Body of pancreas (tissue), 4 donors: ENCODE measurements around the gene SUGCT. TPM values are rescaled to one million over a fixed set of nuclear protein-coding genes. Genes with fewer than 3 reads are reported as not detected.

Experiments used
- ATAC-seq: fragments of 150-250 bp; one replicate; pipeline ENCODE4 v1.9.1; 2016
- DNase-seq, 4 donors: peaks; one replicate each; pipeline ENCODE4 v3.0.0-alpha.2; 2019
- H3K27ac ChIP-seq, 4 donors: fragments of 200-600 bp; sonication (generic); 1 replicate in 3 of 4; 2 replicates in 1 of 4; pipeline versions ENCODE4 v1.5.1 to v1.6.1; 2016 to 2019; ENCODE audit warnings: mild to moderate bottlenecking in 1 of 4, mixed read lengths in 1 of 4, moderate library complexity in 1 of 4
- H3K27me3 ChIP-seq, 2 donors: fragments of 200-600 bp; sonication (generic); one replicate each; pipeline ENCODE4 v1.6.0; 2016; ENCODE audit warnings: mild to moderate bottlenecking in 1 of 2
- H3K36me3 ChIP-seq, 2 donors: fragments of 200-600 bp; sonication (generic); replicated peaks in 1 of 2; 2 replicates each; pipeline ENCODE4 v1.5.1; 2016; ENCODE audit warnings: low read depth in 2 of 2; ENCODE audit not compliant: insufficient read depth in 1 of 2
- H3K4me1 ChIP-seq: fragments of 200-600 bp; sonication (generic); one replicate; pipeline ENCODE4 v1.6.0; 2016
- H3K4me3 ChIP-seq, 2 donors: fragments of 200-600 bp; sonication (generic); 1 replicate in 1 of 2; 2 replicates in 1 of 2; pipeline ENCODE4 v1.5.1; 2016 to 2019
- H3K9me3 ChIP-seq, 3 donors: fragments of 200-600 bp; sonication (generic); 1 replicate in 2 of 3; 2 replicates in 1 of 3; pipeline ENCODE4 v1.5.1; 2016
- POLR2A ChIP-seq, 3 donors: fragments of 450-650 bp; IDR thresholded peaks; one replicate each; pipeline ENCODE4 v1.6.1; 2016; ENCODE audit warnings: antibody characterized with exemption in 3 of 3, mild to moderate bottlenecking in 2 of 3
- WGBS, 2 donors: methylation state at CpG; one replicate each; pipeline ENCODE4 v1.1.5; 2017; 5-methylcytosine and 5-hydroxymethylcytosine counted together
- intact Hi-C: fragments of 100-400 bp; cut with DNase I; formaldehyde crosslinking; loops from one replicate; pipeline ENCODE4 v1.15.1; 2023
- total RNA-seq, 2 donors: library from RNA; depleted of rRNA; stranded (reverse); fragments of >200 nt; gene quantifications; one replicate each; pipeline ENCODE4 v1.1.0, GENCODE V29; 2016
- TF ChIP-seq, protein P1 (sequence below), 7 experiments: fragments of 450-650 bp in 4 of 7; fragments of 200-600 bp in 3 of 7; sonication (generic) in 3 of 7; IDR thresholded peaks; one replicate each; pipeline ENCODE4 v1.5.1; 2016 to 2019; ENCODE audit warnings: antibody characterized with exemption in 7 of 7

SUGCT gene
- total RNA-seq, 2 donors from 2014 or later = 0.78 to 1.3 TPM

DNA sequence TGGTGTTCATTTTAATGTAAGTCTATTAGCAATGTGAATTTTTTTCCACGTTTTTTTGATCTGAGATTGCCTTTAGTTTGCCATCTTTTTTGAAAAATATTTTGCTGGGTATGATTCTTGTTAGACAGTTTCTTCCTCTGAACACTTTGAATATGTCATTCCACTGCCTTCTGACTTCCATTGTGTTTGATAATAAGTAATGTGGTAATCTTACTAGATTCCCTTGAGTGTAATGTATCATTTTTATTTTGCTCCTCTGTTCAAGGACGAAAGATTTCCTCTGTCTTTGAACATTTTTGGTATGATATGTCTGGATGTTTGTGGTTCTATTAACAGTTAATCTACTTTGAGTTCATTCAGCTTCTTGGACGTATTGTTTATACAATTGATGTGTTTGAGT lies 371.4 kb downstream of the SUGCT start:
- H3K27me3 ChIP-seq = no peaks in the 10 kb centered on the region
- WGBS, 2 donors = 50 to 58% methylated on average over 3 of the region's 3 CpGs
- H3K27ac ChIP-seq = no peak overlapping the region
- H3K4me3 ChIP-seq = no peak overlapping the region
- no peaks in the 10 kb centered on the region for H3K4me1 ChIP-seq
- DNase-seq (no peak), ATAC-seq (no peak)
- no peaks in the 10 kb centered on the region for H3K36me3 ChIP-seq
- TF ChIP-seq, protein P1, sequence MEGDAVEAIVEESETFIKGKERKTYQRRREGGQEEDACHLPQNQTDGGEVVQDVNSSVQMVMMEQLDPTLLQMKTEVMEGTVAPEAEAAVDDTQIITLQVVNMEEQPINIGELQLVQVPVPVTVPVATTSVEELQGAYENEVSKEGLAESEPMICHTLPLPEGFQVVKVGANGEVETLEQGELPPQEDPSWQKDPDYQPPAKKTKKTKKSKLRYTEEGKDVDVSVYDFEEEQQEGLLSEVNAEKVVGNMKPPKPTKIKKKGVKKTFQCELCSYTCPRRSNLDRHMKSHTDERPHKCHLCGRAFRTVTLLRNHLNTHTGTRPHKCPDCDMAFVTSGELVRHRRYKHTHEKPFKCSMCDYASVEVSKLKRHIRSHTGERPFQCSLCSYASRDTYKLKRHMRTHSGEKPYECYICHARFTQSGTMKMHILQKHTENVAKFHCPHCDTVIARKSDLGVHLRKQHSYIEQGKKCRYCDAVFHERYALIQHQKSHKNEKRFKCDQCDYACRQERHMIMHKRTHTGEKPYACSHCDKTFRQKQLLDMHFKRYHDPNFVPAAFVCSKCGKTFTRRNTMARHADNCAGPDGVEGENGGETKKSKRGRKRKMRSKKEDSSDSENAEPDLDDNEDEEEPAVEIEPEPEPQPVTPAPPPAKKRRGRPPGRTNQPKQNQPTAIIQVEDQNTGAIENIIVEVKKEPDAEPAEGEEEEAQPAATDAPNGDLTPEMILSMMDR (IDR thresholded peaks at IDR 0.05) = no peak
- TF ChIP-seq POLR2A (IDR thresholded peaks at IDR 0.05) = no peak
- H3K9me3 ChIP-seq = no peaks in the 10 kb centered on the region
- intact Hi-C loops = no loop called here

GRCh38 chr7:40507166-40507565 lies 372.4 kb downstream of the SUGCT start:
- Histone ChIP-seq H3K36me3 (no peaks in the 10 kb centered on the region), H3K4me3 (no peak overlapping the region), H3K9me3 (no peaks in the 10 kb centered on the region), H3K4me1 (no peaks in the 10 kb centered on the region), H3K27me3 (no peaks in the 10 kb centered on the region), H3K27ac (no peak overlapping the region)
- no peak for DNase-seq
- intact Hi-C loops = no loop called here
- no peak for ATAC-seq
- 70 to 71% methylated on average over 6 of the region's 6 CpGs for WGBS, 2 donors
- TF ChIP-seq, protein P1 (IDR thresholded peaks at IDR 0.05) = no peak
- TF ChIP-seq POLR2A (IDR thresholded peaks at IDR 0.05) = no peak

DNA sequence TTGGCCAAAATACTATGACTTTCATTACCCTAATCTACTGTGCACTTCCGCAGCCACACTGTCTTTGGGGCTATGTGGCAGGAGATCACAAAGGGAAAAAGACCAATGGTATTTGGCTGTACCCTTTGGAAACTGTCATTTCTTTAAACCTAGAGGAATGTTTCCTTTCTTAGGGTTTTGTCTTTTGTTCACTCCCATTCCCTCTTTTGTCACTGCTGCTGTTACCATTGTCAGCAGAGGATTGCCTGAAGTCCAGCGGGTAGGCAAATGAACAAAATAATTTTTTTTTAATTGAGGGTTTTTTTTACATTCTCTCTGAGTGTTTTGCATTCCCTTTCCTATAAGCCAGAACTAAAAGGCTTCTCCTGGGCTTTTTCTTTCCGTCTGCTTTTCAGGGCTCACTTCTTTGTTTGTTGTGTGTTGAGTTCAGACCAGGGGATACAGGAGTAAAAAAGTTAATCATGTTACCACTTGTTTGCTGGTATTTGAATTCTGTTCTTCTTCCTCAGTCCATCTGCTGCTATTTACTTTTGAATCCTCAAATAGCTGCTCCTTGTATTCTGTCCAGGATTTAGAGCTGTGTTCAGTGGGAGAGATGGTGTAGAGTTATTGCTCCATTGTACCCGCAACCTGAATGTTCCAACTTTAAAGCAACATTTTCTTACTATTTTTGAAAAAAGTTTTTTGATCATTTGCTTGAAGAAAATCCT lies 374.6 kb downstream of the SUGCT start:
- intact Hi-C loops = no loop called here
- WGBS, 2 donors = 87 to 88% methylated on average over 4 of the region's 4 CpGs
- H3K4me3 ChIP-seq = no peak overlapping the region

DNA sequence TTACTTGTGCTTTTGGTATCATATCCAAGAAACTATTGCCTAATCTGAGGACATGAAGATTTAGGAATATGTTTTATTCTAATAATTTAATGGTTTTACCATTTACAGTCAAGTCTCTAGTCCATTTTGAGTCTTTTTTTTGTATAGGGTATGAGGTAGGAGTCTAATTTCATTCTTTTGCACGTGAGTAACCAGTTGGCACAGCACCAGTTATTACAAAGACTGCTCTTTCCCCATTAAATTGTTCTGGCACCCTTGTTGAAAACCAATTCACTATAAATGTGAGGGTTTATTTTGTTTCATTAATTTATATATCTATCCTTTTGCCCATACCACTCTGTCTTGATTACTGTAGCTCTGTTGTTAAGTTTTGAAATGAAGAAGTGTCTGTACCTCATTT lies 381.6 kb downstream of the SUGCT start:
- no peak for DNase-seq
- intact Hi-C loops = no loop called here
- TF ChIP-seq POLR2A (IDR thresholded peaks at IDR 0.05) = no peak
- TF ChIP-seq, protein P1 (IDR thresholded peaks at IDR 0.05) = no peak
- no peak overlapping the region for H3K27ac ChIP-seq
- 52 to 57% methylated on average over 1 of the region's 1 CpG for WGBS, 2 donors
- no peaks in the 10 kb centered on the region for H3K36me3 ChIP-seq
- no peak overlapping the region for H3K4me3 ChIP-seq
- H3K9me3 ChIP-seq = no peaks in the 10 kb centered on the region
- ATAC-seq = no peak
- H3K27me3 ChIP-seq = no peaks in the 10 kb centered on the region
- no peaks in the 10 kb centered on the region for H3K4me1 ChIP-seq

More for the DNA sequence above, 374.6 kb downstream of the SUGCT start:
- TF ChIP-seq, protein P1 (IDR thresholded peaks at IDR 0.05) = no peak
- no peak for TF ChIP-seq POLR2A (IDR thresholded peaks at IDR 0.05)
- no peak overlapping the region for H3K27ac ChIP-seq
- DNase-seq = no peak
- ATAC-seq = no peak
- no peaks in the 10 kb centered on the region for H3K36me3 ChIP-seq
- no peaks in the 10 kb centered on the region for H3K9me3 ChIP-seq
- H3K27me3 ChIP-seq = no peaks in the 10 kb centered on the region
- no peaks in the 10 kb centered on the region for H3K4me1 ChIP-seq

- intact Hi-C loops = no loop called here
- Histone ChIP-seq H3K4me3 (no peak overlapping the region), H3K4me1 (no peaks in the 10 kb centered on the region), H3K27me3 (no peaks in the 10 kb centered on the region), H3K36me3 (no peaks in the 10 kb centered on the region), H3K9me3 (no peaks in the 10 kb centered on the region), H3K27ac (no peak overlapping the region)
- ATAC-seq (no peak), DNase-seq (no peak)
- TF ChIP-seq, protein P1 (IDR thresholded peaks at IDR 0.05) = no peak
- TF ChIP-seq POLR2A (IDR thresholded peaks at IDR 0.05) = no peak
- 92 to 94% methylated on average over 3 of the region's 3 CpGs for WGBS, 2 donors
These were observed 384.2 kb downstream of the SUGCT start for GRCh38 chr7:40519009-40519408.
